Left lobe of liver (tissue), 2 donors: ENCODE measurements around the gene LBX1. TPM values are rescaled to one million over a fixed set of nuclear protein-coding genes. Genes with fewer than 3 reads are reported as not detected.
A peak's percentile ranks its signal among the peaks of the same experiment; 100 is the strongest.
"Not testable (repeated sequence)": the region's sequence is repeated elsewhere in the genome, so short reads cannot be mapped to it uniquely, and the experiment has no call there.

Source experiments
- ATAC-seq: fragments of 200-7000 bp; cut with Tn5 transposase; one replicate; pipeline ENCODE4 v1.9.1; 2020; ENCODE audit warnings: mild to moderate bottlenecking, moderate library complexity
- DNase-seq: peaks from one replicate; pipeline ENCODE4 v3.0.0-alpha.2; 2020; ENCODE audit warnings: low spot score
- total RNA-seq: library from RNA; stranded (reverse); gene quantifications from one replicate; pipeline ENCODE4 v1.2.1, GENCODE V29; 2021
- donor health status: DM: no; HTN: no; CAD: no; lungs with moderate emphysema.
- donor health status: DM: no; HTN: yes; CAD: no.

The LBX1 gene
- total RNA-seq, 1 donor from 2014 or later, result not detected

- ATAC-seq (no peak), DNase-seq (no peak)
Measured at GRCh38 chr10:101215397-101216206, 13.7 kb downstream of the LBX1 start.

GRCh38 chr10:101214446-101215396, 14.5 kb downstream of the LBX1 start:
- DNase-seq (peak; percentile 64), ATAC-seq (peak; percentile 71)

- ATAC-seq, result no peak
- no peak for DNase-seq
Measured at GRCh38 chr10:101208543-101208942, 20.7 kb downstream of the LBX1 start.

- no peak for DNase-seq
- ATAC-seq, result no peak
Measured at GRCh38 chr10:101207026-101207425, 22.2 kb downstream of the LBX1 start.

- not testable (repeated sequence) for DNase-seq, ATAC-seq
Measured at GRCh38 chr10:101202667-101203066, 26.6 kb downstream of the LBX1 start.

GRCh38 chr10:101198326-101198977, 30.8 kb downstream of the LBX1 start:
- ATAC-seq, DNase-seq: not testable (repeated sequence)

- ATAC-seq, result no peak
- no peak for DNase-seq
Measured at GRCh38 chr10:101195921-101196320, 33.3 kb downstream of the LBX1 start.

GRCh38 chr10:101189461-101190401, 39.5 kb downstream of the LBX1 start:
- ATAC-seq, result no peak
- no peak for DNase-seq

- ATAC-seq, result no peak
Measured at GRCh38 chr10:101188942-101189341, 40.3 kb downstream of the LBX1 start.

GRCh38 chr10:101183458-101184183, 45.6 kb downstream of the LBX1 start:
- no peak for ATAC-seq
- DNase-seq, result no peak

More at GRCh38 chr10:101188942-101189341, 40.3 kb downstream of the LBX1 start:
- no peak for DNase-seq

GRCh38 chr10:101182936-101183335, 46.3 kb downstream of the LBX1 start:
- ATAC-seq, result no peak
- DNase-seq, result no peak

Other genes with a start within 250 kb of the LBX1 start
- gene MRPL43, start 242.0 kb downstream of the LBX1 start, total RNA-seq, result 43.6 TPM
- 3.2 TPM for gene TWNK, start 241.9 kb downstream of the LBX1 start, total RNA-seq
- 11.1 TPM for gene LZTS2, start 229.7 kb downstream of the LBX1 start, total RNA-seq
- 0.13 TPM for gene PDZD7, start 198.3 kb downstream of the LBX1 start, total RNA-seq
- 5.2 TPM for gene SFXN3, start 198.2 kb downstream of the LBX1 start, total RNA-seq
- 0.78 TPM for gene KAZALD1, start 167.5 kb downstream of the LBX1 start, total RNA-seq
- 1.3 TPM for gene TLX1, start 98.2 kb downstream of the LBX1 start, total RNA-seq
- gene BTRC, start 124.7 kb upstream of the LBX1 start, total RNA-seq, result 7.1 TPM